Endothelial cell (in vitro differentiated cells): ENCODE results near the gene FBL. TPM values are rescaled to one million over a fixed set of nuclear protein-coding genes. Genes with fewer than 3 reads are reported as not detected.
"Not testable (repeated sequence)": the region's sequence is repeated elsewhere in the genome, so short reads cannot be mapped to it uniquely, and the experiment has no call there.

Experiments used
- DNase-seq: peaks from one replicate; pipeline ENCODE4 v3.0.0; 2021; ENCODE audit warnings: low spot score
- H3K27ac Mint-ChIP-seq: one replicate; pipeline ENCODE4 v1.8.0; 2021; ENCODE audit warnings: mixed read lengths, inconsistent platforms; ENCODE audit not compliant: unreplicated experiment
- H3K27me3 Mint-ChIP-seq: one replicate; pipeline ENCODE4 v1.8.0; 2021; ENCODE audit warnings: mild to moderate bottlenecking, moderate library complexity, mixed read lengths, inconsistent platforms; ENCODE audit not compliant: unreplicated experiment
- H3K36me3 Mint-ChIP-seq: one replicate; pipeline ENCODE4 v1.8.0; 2021; ENCODE audit warnings: mild to moderate bottlenecking, low read depth, mixed read lengths, inconsistent platforms; ENCODE audit not compliant: unreplicated experiment
- H3K4me1 Mint-ChIP-seq: one replicate; pipeline ENCODE4 v1.8.0; 2021; ENCODE audit warnings: mild to moderate bottlenecking, mixed read lengths, inconsistent platforms; ENCODE audit not compliant: unreplicated experiment
- H3K4me3 Mint-ChIP-seq: one replicate; pipeline ENCODE4 v1.8.0; 2021; ENCODE audit warnings: mild to moderate bottlenecking, mixed read lengths, inconsistent platforms; ENCODE audit not compliant: unreplicated experiment
- H3K9me3 Mint-ChIP-seq: one replicate; pipeline ENCODE4 v1.8.0; 2021; ENCODE audit warnings: mixed read lengths, inconsistent platforms; ENCODE audit not compliant: unreplicated experiment
- total RNA-seq: library from RNA; stranded (reverse); fragmentation: NEBNext Ultra II Directional; extraction: Animal tissue kit (Norgen Biotek cat#: 25700); gene quantifications from one replicate; pipeline ENCODE4 v1.2.1, GENCODE V29; 2021; ENCODE audit not compliant: unreplicated experiment
- TF ChIP-seq, protein P1 (sequence below): fragments of 200-600 bp; sonication (generic); IDR thresholded peaks from one replicate; pipeline ENCODE4 v1.5.0; 2021; ENCODE audit warnings: antibody characterized with exemption; ENCODE audit not compliant: unreplicated experiment

The FBL gene
- total RNA-seq, 1 donor from 2014 or later = 271 TPM

DNA sequence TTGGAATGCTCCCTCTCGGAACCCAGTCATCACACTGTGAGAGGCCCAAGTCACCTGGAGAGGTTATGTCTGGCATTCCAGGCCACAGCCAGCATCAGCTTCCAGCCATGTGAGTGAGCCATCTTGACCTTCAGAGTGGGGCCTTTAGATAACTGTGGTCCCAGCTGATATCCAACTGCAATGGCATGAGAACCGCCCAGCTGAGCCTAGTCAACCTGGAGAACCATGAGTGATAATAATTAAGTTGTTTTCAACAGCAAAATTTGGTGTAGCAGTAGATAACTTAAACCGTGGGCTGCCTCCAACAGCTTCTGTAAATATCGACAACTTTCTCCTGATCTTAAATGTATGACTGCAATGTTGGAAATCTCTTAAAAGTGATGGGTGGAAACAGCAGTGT lies 36.8 kb downstream of the FBL start:
- DNase-seq = no peak
- H3K27ac Mint-ChIP-seq = no peak overlapping the region
- no peaks in the 10 kb centered on the region for H3K36me3 Mint-ChIP-seq
- TF ChIP-seq, protein P1, sequence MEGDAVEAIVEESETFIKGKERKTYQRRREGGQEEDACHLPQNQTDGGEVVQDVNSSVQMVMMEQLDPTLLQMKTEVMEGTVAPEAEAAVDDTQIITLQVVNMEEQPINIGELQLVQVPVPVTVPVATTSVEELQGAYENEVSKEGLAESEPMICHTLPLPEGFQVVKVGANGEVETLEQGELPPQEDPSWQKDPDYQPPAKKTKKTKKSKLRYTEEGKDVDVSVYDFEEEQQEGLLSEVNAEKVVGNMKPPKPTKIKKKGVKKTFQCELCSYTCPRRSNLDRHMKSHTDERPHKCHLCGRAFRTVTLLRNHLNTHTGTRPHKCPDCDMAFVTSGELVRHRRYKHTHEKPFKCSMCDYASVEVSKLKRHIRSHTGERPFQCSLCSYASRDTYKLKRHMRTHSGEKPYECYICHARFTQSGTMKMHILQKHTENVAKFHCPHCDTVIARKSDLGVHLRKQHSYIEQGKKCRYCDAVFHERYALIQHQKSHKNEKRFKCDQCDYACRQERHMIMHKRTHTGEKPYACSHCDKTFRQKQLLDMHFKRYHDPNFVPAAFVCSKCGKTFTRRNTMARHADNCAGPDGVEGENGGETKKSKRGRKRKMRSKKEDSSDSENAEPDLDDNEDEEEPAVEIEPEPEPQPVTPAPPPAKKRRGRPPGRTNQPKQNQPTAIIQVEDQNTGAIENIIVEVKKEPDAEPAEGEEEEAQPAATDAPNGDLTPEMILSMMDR = no peak
- no peaks in the 10 kb centered on the region for H3K27me3 Mint-ChIP-seq
- H3K4me1 Mint-ChIP-seq = peaks cover 3% of the 10 kb centered on the region
- H3K4me3 Mint-ChIP-seq = no peak overlapping the region
- H3K9me3 Mint-ChIP-seq = no peaks in the 10 kb centered on the region

DNA sequence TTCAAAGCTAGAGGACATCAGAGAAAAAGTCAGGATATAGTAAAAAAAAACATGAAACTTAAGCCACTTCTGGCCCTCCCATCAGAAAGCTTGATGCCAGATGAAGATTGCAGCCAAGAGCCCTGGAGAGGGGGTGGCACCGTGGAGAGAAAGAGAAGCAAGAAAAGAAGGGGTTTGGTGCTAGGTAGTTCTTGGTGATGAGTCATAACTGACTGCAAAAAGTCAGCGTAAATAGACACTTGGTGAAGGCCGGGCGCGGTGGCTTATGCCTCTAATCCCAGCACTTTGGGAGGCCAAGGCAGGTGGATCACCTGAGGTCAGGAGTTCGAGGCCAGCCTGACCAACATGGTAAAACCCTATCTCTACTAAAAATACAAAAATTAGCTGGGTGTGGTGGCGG lies 37.5 kb downstream of the FBL start:
- H3K4me3 Mint-ChIP-seq, H3K4me1 Mint-ChIP-seq, DNase-seq, H3K27me3 Mint-ChIP-seq, H3K36me3 Mint-ChIP-seq, H3K27ac Mint-ChIP-seq, H3K9me3 Mint-ChIP-seq: not testable (repeated sequence)

DNA sequence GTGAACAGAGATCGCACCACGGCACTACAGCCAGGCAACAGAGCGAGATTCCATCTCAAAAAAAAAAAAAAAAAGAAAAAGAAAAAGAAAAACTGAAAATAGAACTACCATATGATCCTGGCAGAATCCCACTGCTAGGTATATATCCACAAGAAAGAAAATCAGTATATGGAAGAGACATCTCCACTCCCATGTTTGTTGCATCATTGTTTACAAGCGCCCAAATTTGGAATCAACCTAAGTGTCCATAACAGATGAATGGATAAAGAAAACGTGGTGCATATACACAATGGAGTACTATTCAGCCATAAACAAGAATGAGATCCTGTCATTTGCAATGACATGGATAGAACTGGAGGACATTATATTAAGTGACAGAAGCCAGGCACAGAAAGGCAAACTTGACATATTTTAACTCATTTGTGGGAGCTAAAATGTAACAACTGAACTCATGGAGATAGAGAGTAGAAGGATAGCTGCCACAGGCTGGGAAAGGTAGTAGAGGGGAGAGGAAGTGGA lies 38.3 kb downstream of the FBL start:
- H3K4me3 Mint-ChIP-seq = no peak overlapping the region
- no peaks in the 10 kb centered on the region for H3K9me3 Mint-ChIP-seq
- TF ChIP-seq, protein P1 = no peak
- peaks cover 3% of the 10 kb centered on the region for H3K4me1 Mint-ChIP-seq
- no peak for DNase-seq
- H3K27ac Mint-ChIP-seq = no peak overlapping the region
- no peaks in the 10 kb centered on the region for H3K36me3 Mint-ChIP-seq
- H3K27me3 Mint-ChIP-seq = peaks cover 2% of the 10 kb centered on the region

DNA sequence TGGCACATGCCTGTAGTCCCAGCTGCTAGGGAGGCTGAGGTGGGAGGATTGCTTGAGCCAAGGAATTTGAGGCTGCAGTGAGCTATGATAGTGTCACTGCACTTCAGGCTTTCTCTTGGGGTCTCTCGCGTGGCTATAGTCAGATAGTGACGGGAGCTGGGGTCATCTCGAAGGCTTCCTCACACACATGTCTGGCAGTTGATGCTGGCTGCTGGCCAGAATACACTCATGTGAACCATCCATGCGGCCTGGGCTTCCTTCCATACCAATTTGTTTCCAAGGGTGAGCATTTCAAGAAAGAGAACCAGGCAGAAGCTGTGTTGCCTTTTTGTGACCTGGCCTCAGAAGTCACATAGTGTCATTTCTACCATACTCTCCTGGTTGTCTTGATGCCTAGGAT lies 41.1 kb downstream of the FBL start:
- Mint-ChIP-seq H3K27me3 (peaks cover 4% of the 10 kb centered on the region), H3K27ac (no peak overlapping the region), H3K9me3 (no peaks in the 10 kb centered on the region), H3K4me3 (no peak overlapping the region), H3K4me1 (no peaks in the 10 kb centered on the region), H3K36me3 (no peaks in the 10 kb centered on the region)
- no peak for DNase-seq
- TF ChIP-seq, protein P1 = no peak

DNA sequence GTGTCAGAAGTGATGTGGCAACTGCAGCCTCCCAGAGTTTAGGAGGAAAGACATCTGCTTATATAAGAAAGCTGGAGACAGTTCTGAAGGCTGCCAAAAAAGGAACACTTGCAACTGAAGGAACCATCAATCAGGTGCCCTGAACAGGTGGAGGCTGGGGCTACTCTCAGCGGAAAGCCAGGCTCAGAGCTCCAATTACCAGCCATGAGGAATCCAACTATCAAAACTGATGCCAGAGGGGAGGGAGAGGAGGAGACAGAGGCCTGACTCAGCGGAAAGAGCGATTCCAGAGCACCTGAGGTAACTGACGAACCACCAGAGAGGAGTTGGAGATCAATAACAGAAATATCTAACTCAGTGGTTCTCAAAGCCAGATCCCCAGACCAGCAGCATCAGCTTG lies 43.2 kb downstream of the FBL start:
- H3K4me1 Mint-ChIP-seq = no peaks in the 10 kb centered on the region
- H3K27me3 Mint-ChIP-seq = peaks cover 4% of the 10 kb centered on the region
- no peak for DNase-seq
- no peak overlapping the region for H3K4me3 Mint-ChIP-seq
- no peaks in the 10 kb centered on the region for H3K9me3 Mint-ChIP-seq
- no peak overlapping the region for H3K27ac Mint-ChIP-seq
- TF ChIP-seq, protein P1 = no peak
- no peaks in the 10 kb centered on the region for H3K36me3 Mint-ChIP-seq

DNA sequence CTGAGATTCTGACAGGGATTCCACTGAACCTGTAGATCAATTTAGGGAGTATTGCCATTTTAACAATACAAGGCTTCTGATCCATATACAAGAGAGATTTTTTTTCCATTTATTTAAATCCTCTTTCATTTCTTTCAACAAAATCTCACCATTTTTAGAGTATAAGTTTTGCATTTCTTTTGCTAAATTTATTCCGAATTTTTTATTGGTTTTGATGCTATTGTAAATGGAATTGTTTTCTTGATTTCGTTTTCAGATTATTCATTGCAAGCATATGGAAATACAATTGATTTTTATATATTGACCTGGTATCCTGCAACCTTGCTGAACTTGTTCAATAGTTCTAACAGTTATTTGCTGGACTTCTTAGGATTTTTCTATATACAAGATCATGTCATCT lies 49.1 kb downstream of the FBL start:
- Mint-ChIP-seq H3K9me3 (no peaks in the 10 kb centered on the region), H3K27ac (no peak overlapping the region), H3K36me3 (no peaks in the 10 kb centered on the region), H3K4me1 (peaks cover 4% of the 10 kb centered on the region), H3K4me3 (no peak overlapping the region), H3K27me3 (no peaks in the 10 kb centered on the region)
- TF ChIP-seq, protein P1 = no peak
- no peak for DNase-seq
